SK-N-MC (cell line): ENCODE measurements around the gene MAMSTR.

Experiments
- EZH2 ChIP-seq: fragments of 200-600 bp; sonication (generic); IDR thresholded peaks from one replicate; pipeline ENCODE4 v1.6.1; 2017; ENCODE audit warnings: antibody characterized with exemption
- POLR2AphosphoS5 ChIP-seq: IDR thresholded peaks from 2 replicates; pipeline ENCODE4 v1.6.1; 2012; ENCODE audit warnings: mild to moderate bottlenecking, low read depth, low read length, borderline replicate concordance

DNA sequence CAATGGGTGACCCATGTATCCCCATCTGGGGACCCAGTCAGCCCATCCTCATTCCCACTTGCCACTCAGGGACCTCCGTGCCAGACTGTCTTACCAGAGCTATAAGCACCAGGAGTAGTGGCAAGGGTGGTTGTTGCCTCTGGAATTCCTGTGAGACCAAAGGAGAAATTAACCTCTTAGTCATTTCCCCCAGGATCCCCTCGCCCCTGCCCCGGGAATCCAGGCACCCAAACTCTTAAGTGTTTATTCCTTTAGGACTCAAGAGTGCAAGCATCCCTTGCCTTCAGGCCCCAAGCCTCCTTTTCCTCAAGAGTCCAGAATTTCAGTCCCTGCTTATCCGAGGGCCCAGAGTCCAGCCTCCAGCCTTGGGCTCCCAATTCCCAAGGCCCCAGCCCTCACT is 55.9 kb downstream of the MAMSTR start:
- TF ChIP-seq EZH2, result no peak
- no peak for TF ChIP-seq POLR2AphosphoS5
